OCI-LY1 (cell line): ENCODE data around the gene TXNRD1.

ENCODE experiments used
- CTCF ChIP-seq: fragments of 200-600 bp; sonication (generic), shearing (Covaris generic); IDR thresholded peaks from 2 replicates; pipeline ENCODE4 v1.5.1; 2017; ENCODE audit warnings: mild to moderate bottlenecking, antibody characterized with exemption, low read length, moderate library complexity, mixed read lengths
- EZH2 ChIP-seq: fragments of 200-600 bp; sonication (generic), shearing (Covaris generic); IDR thresholded peaks from 2 replicates; pipeline ENCODE4 v1.8.0; 2017; ENCODE audit warnings: borderline replicate concordance, mixed run types, mild to moderate bottlenecking, antibody characterized with exemption, low read length, moderate library complexity, mixed read lengths

DNA sequence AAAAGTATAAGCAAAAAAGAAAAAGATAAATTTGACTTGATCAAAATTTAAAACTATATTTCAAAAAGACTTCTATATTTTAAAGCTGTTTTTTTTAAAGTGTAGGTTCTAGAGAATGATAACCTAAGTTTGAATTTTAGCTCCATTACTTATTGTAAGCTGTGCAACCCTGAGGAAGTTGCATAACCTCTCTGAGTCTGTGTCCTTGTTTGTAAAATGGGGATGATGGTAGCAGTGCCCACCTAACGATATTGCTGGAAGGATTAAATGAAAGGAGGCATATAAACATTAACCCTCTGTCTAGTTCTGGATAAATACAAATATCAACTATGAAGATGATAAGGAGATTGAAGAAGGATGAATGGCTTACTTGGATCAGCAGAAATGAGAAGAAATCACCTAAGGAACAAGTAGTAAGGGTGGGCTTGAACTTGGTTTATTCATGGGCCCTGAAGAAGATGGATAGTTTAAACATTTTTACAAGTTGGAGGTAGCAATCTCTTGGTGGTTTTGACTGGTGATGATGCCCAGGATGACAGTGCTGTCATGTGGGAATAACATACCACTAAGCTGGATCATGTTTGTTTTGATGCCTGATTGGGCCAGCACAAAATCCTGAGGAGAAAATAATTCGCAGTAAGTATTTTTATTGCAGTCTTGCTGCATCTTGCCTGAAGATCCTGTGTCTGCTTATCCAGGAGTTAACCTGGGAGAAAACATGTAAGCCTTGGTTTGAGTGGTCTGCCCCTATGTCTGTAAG lies 35.0 kb downstream of the TXNRD1 start:
- TF ChIP-seq CTCF (no peak), EZH2 (no peak)
